IMR-90 (cell line): ENCODE data around the gene DCHS2. TPM values are rescaled to one million over a fixed set of nuclear protein-coding genes. Genes with fewer than 3 reads are reported as not detected.

Experiments used
- ATAC-seq: fragments of 200-7000 bp; cut with Tn5 transposase; 2 replicates; pipeline ENCODE4 v1.9.1; 2020; ENCODE audit warnings: low read depth, mild to moderate bottlenecking, moderate library complexity
- BruUV-seq: library from RNA; stranded (reverse); fragments of 400-500 nt; replicated peaks from 2 replicates; lab custom pipeline; 2021; lab: Mats Ljungman, UMichigan
- CTCF ChIA-PET: fragments of 300-600 bp; formaldehyde crosslinking; extraction: SDS; loops from one replicate; lab custom pipeline; 2021; ENCODE audit warnings: antibody characterized with exemption; lab: Yijun Ruan, JAX
- POLR2A ChIA-PET: fragments of 300-600 bp; sonication (Branson Sonifier 250); formaldehyde crosslinking; loops from one replicate; lab custom pipeline; 2022; ENCODE audit warnings: antibody characterized with exemption; ENCODE audit not compliant: unreplicated experiment; lab: Charles Lee
- DNase-seq: peaks from one replicate; pipeline ENCODE4 v3.0.0; 2013
- H2AFZ ChIP-seq: replicated peaks from 2 replicates; pipeline ENCODE3; 2013; ENCODE audit warnings: low read length, mild to moderate bottlenecking; ENCODE audit not compliant: poor library complexity
- H2AK5ac ChIP-seq: 2 replicates; pipeline ENCODE4 v1.6.1; 2013; ENCODE audit warnings: low read depth, low read length, inconsistent platforms
- H2AK9ac ChIP-seq: replicated peaks from 2 replicates; pipeline ENCODE3; 2013; ENCODE audit warnings: mild to moderate bottlenecking, low read depth, low read length, moderate library complexity; ENCODE audit not compliant: poor library complexity
- H2BK120ac ChIP-seq: 2 replicates; pipeline ENCODE4 v1.6.1; 2013; ENCODE audit warnings: low read depth, low read length, inconsistent platforms
- H2BK15ac ChIP-seq: 3 replicates; pipeline ENCODE4 v1.6.1; 2013; ENCODE audit warnings: low read depth, low read length, inconsistent platforms
- H2BK20ac ChIP-seq: 2 replicates; pipeline ENCODE4 v1.6.1; 2013; ENCODE audit warnings: low read depth, mild to moderate bottlenecking, inconsistent platforms, low read length, moderate library complexity
- H2BK5ac ChIP-seq: 2 replicates; pipeline ENCODE4 v1.6.1; 2013; ENCODE audit warnings: mild to moderate bottlenecking, low read depth, low read length, inconsistent platforms; ENCODE audit not compliant: poor library complexity, severe bottlenecking
- H3K14ac ChIP-seq: replicated peaks from 2 replicates; pipeline ENCODE4 v1.6.1; 2013; ENCODE audit warnings: low read depth, low read length, inconsistent platforms
- H3K18ac ChIP-seq: 2 replicates; pipeline ENCODE4 v1.6.1; 2013; ENCODE audit warnings: low read depth, low read length, control low read depth
- H3K23ac ChIP-seq: 2 replicates; pipeline ENCODE4 v1.6.1; 2013; ENCODE audit warnings: low read depth, low read length, inconsistent platforms
- H3K27ac ChIP-seq: 2 replicates; pipeline ENCODE4 v1.5.1; 2013; ENCODE audit warnings: mild to moderate bottlenecking, control low read depth, low read length; ENCODE audit not compliant: insufficient read depth
- H3K27me3 ChIP-seq: 2 replicates; pipeline ENCODE4 v1.6.1; 2013; ENCODE audit warnings: low read length; ENCODE audit not compliant: control insufficient read depth, insufficient read depth
- H3K36me3 ChIP-seq: 2 replicates; pipeline ENCODE4 v1.6.1; 2013; ENCODE audit warnings: low read length, mixed read lengths; ENCODE audit not compliant: control insufficient read depth, insufficient read depth
- H3K4ac ChIP-seq: 2 replicates; pipeline ENCODE4 v1.6.1; 2013; ENCODE audit warnings: low read depth, low read length, inconsistent platforms
- H3K4me1 ChIP-seq: 2 replicates; pipeline ENCODE4 v1.6.1; 2013; ENCODE audit warnings: low read length, mixed read lengths; ENCODE audit not compliant: control insufficient read depth, insufficient read depth
- H3K4me2 ChIP-seq: 2 replicates; pipeline ENCODE4 v1.6.1; 2013; ENCODE audit warnings: low read depth, mild to moderate bottlenecking, control low read depth, low read length, moderate library complexity
- H3K4me3 ChIP-seq: 2 replicates; pipeline ENCODE4 v1.5.1; 2013; ENCODE audit warnings: low read depth, mild to moderate bottlenecking, control low read depth, low read length, moderate library complexity; ENCODE audit not compliant: insufficient read depth
- H3K56ac ChIP-seq: 2 replicates; pipeline ENCODE4 v1.6.1; 2013; ENCODE audit warnings: low read length, inconsistent platforms; ENCODE audit not compliant: insufficient read depth; ENCODE audit errors: extremely low read depth
- H3K79me1 ChIP-seq, 2 experiments: 2 replicates each; pipeline ENCODE4 v1.6.1; 2013; ENCODE audit warnings: low read length in 2 of 2, inconsistent platforms in 1 of 2, low read depth in 1 of 2
- H3K9ac ChIP-seq: 2 replicates; pipeline ENCODE4 v1.6.1; 2013; ENCODE audit warnings: low read depth, low read length, control low read depth
- H3K9me1 ChIP-seq: 2 replicates; pipeline ENCODE4 v1.6.1; 2013; ENCODE audit warnings: low read length, inconsistent platforms; ENCODE audit not compliant: insufficient read depth
- H3K9me3 ChIP-seq: 2 replicates; pipeline ENCODE4 v1.6.1; 2013; ENCODE audit warnings: low read length; ENCODE audit not compliant: control insufficient read depth, insufficient read depth
- H4K20me1 ChIP-seq: 2 replicates; pipeline ENCODE4 v1.6.1; 2013; ENCODE audit warnings: low read length, inconsistent platforms; ENCODE audit not compliant: insufficient read depth
- H4K5ac ChIP-seq: 2 replicates; pipeline ENCODE4 v1.6.1; 2013; ENCODE audit warnings: mild to moderate bottlenecking, low read depth, low read length, control low read depth
- H4K8ac ChIP-seq, 2 experiments: 2 replicates each; pipeline ENCODE4 v1.6.1; 2013; ENCODE audit warnings: low read depth in 2 of 2, low read length in 2 of 2, control low read depth in 1 of 2, inconsistent platforms in 1 of 2
- H4K91ac ChIP-seq: 2 replicates; pipeline ENCODE4 v1.6.1; 2013; ENCODE audit warnings: low read depth, low read length, inconsistent platforms; ENCODE audit not compliant: insufficient read depth
- BHLHE40 ChIP-seq: fragments of 150-350 bp; IDR thresholded peaks from 2 replicates; pipeline ENCODE4 v1.6.1; 2016; ENCODE audit warnings: mild to moderate bottlenecking, low read depth, low read length
- CEBPB ChIP-seq: IDR thresholded peaks from 2 replicates; pipeline ENCODE4 v1.6.1; 2012; ENCODE audit warnings: low read depth, low read length, improper control_type of control experiment
- CHD1 ChIP-seq: IDR thresholded peaks from 2 replicates; pipeline ENCODE4 v1.6.1; 2012; ENCODE audit warnings: low read depth, low read length, improper control_type of control experiment
- FOS ChIP-seq: fragments of 150-350 bp; IDR thresholded peaks from 2 replicates; pipeline ENCODE4 v1.6.1; 2016; ENCODE audit warnings: low read depth, low read length
- MAFK ChIP-seq: IDR thresholded peaks from 2 replicates; pipeline ENCODE4 v1.6.1; 2012; ENCODE audit warnings: low read depth, low read length, improper control_type of control experiment
- MAZ ChIP-seq: IDR thresholded peaks from 2 replicates; pipeline ENCODE4 v1.6.1; 2012; ENCODE audit warnings: low read depth, mild to moderate bottlenecking, low read length, improper control_type of control experiment, moderate library complexity, borderline replicate concordance
- MXI1 ChIP-seq: IDR thresholded peaks from 2 replicates; pipeline ENCODE4 v1.6.1; 2012; ENCODE audit warnings: low read depth, mild to moderate bottlenecking, low read length, moderate library complexity, borderline replicate concordance
- NFE2L2 ChIP-seq: fragments of 150-350 bp; IDR thresholded peaks from 2 replicates; pipeline ENCODE4 v1.6.1; 2016; ENCODE audit warnings: low read depth, mild to moderate bottlenecking, low read length
- POLR2A ChIP-seq: IDR thresholded peaks from 2 replicates; pipeline ENCODE4 v1.6.1; 2012; ENCODE audit warnings: mild to moderate bottlenecking, low read depth, low read length
- RAD21 ChIP-seq: IDR thresholded peaks from 2 replicates; pipeline ENCODE4 v1.6.1; 2012; ENCODE audit warnings: low read length, improper control_type of control experiment
- RCOR1 ChIP-seq: IDR thresholded peaks from 2 replicates; pipeline ENCODE4 v1.6.1; 2012; ENCODE audit warnings: mild to moderate bottlenecking, low read length, improper control_type of control experiment; ENCODE audit not compliant: insufficient replicate concordance
- RFX5 ChIP-seq: IDR thresholded peaks from 2 replicates; pipeline ENCODE4 v1.8.0; 2012; ENCODE audit warnings: low read depth, mild to moderate bottlenecking, low read length, moderate library complexity
- SMC3 ChIP-seq: fragments of 150-350 bp; IDR thresholded peaks from 2 replicates; pipeline ENCODE4 v1.6.1; 2016; ENCODE audit warnings: low read depth, mild to moderate bottlenecking, antibody characterized with exemption, low read length, moderate library complexity
- WGBS, 2 experiments: methylation state at CpG; one replicate each; pipeline versions ENCODE4 v1.1.5 to v1.1.7; 2013; ENCODE audit warnings: missing lambda C conversion rate in 2 of 2; ENCODE audit not compliant: insufficient read length in 1 of 2; ENCODE audit errors: extremely low coverage in 2 of 2; 5-methylcytosine and 5-hydroxymethylcytosine counted together
- dilution Hi-C: fragments of 300-500 bp; cut with HindIII; formaldehyde crosslinking; loops from one replicate; pipeline ENCODE4 v1.14.3; 2018; ENCODE audit warnings: low sequenced_read_pairs; ENCODE audit not compliant: unreplicated experiment
- in situ Hi-C: fragments of 300-500 bp; cut with MboI; formaldehyde crosslinking; loops from 3 replicates; pipeline ENCODE4 v1.14.3; 2019; ENCODE audit warnings: low sequenced_read_pairs, inconsistent platforms, mixed read lengths
- intact Hi-C: fragments of 100-400 bp; cut with micrococcal nuclease; formaldehyde crosslinking; loops from 2 replicates; pipeline ENCODE4 v1.10.0; 2022
- polyA plus RNA-seq, 3 experiments: library from polyadenylated mRNA; depleted of rRNA; stranded (reverse); fragments of >200 nt; gene quantifications; 2 replicates each; pipeline ENCODE4 v1.2.3, GENCODE V29; 2012; ENCODE audit warnings: low replicate concordance in 1 of 3
- total RNA-seq: library from RNA; depleted of rRNA; stranded (reverse); fragments of >200 nt; gene quantifications from 2 replicates; pipeline ENCODE4 v1.2.3, GENCODE V29; 2012
- TF ChIP-seq, protein P1 (sequence below): fragments of 150-350 bp; IDR thresholded peaks from 2 replicates; pipeline ENCODE4 v1.6.1; 2017; ENCODE audit warnings: mild to moderate bottlenecking, antibody characterized with exemption, low read length, low read depth
- TF ChIP-seq, protein P2 (sequence below): fragments of 150-350 bp; IDR thresholded peaks from 2 replicates; pipeline ENCODE4 v1.6.1; 2016; ENCODE audit warnings: low read depth, mild to moderate bottlenecking, low read length, moderate library complexity, borderline replicate concordance
- TF ChIP-seq, protein P3 (sequence below): conservative IDR thresholded peaks from 2 replicates; pipeline ENCODE4 v1.5.1; 2012; ENCODE audit warnings: mild to moderate bottlenecking, low read depth, low read length, improper control_type of control experiment

Gene DCHS2
- total and polyA plus RNA-seq, 2 of the 4 experiments (the other 2 are of a cell fraction): not detected

DNA sequence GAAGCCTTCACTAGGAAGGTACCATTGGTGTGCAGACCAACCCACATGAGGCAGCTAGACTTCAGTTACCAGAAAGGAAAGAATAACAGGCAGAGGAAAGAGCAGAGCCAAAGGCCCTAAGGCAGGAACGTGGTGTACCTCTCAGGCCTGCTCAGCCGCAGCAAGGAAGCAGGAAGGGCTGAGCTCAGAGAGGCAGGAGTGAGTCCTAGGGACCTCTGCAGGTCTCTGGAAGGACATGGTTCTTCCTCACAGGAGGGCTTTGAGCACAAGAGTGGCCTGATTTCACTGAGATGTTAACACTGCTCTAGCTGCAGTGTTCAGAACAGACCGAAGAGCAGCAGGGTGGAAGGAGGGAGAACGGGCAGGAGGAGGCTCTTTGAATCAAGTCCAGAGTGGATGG lies 124.6 kb downstream of the DCHS2 start:
- no peak for TF ChIP-seq NFE2L2
- TF ChIP-seq FOS: no peak
- no peak for TF ChIP-seq POLR2A
- TF ChIP-seq CHD1: no peak
- no peak for TF ChIP-seq RCOR1
- TF ChIP-seq, protein P1, sequence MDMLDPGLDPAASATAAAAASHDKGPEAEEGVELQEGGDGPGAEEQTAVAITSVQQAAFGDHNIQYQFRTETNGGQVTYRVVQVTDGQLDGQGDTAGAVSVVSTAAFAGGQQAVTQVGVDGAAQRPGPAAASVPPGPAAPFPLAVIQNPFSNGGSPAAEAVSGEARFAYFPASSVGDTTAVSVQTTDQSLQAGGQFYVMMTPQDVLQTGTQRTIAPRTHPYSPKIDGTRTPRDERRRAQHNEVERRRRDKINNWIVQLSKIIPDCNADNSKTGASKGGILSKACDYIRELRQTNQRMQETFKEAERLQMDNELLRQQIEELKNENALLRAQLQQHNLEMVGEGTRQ: no peak
- TF ChIP-seq CEBPB: no peak
- TF ChIP-seq RAD21: no peak
- TF ChIP-seq MXI1: no peak
- TF ChIP-seq, protein P2, sequence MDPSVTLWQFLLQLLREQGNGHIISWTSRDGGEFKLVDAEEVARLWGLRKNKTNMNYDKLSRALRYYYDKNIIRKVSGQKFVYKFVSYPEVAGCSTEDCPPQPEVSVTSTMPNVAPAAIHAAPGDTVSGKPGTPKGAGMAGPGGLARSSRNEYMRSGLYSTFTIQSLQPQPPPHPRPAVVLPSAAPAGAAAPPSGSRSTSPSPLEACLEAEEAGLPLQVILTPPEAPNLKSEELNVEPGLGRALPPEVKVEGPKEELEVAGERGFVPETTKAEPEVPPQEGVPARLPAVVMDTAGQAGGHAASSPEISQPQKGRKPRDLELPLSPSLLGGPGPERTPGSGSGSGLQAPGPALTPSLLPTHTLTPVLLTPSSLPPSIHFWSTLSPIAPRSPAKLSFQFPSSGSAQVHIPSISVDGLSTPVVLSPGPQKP: no peak
- TF ChIP-seq, protein P3, sequence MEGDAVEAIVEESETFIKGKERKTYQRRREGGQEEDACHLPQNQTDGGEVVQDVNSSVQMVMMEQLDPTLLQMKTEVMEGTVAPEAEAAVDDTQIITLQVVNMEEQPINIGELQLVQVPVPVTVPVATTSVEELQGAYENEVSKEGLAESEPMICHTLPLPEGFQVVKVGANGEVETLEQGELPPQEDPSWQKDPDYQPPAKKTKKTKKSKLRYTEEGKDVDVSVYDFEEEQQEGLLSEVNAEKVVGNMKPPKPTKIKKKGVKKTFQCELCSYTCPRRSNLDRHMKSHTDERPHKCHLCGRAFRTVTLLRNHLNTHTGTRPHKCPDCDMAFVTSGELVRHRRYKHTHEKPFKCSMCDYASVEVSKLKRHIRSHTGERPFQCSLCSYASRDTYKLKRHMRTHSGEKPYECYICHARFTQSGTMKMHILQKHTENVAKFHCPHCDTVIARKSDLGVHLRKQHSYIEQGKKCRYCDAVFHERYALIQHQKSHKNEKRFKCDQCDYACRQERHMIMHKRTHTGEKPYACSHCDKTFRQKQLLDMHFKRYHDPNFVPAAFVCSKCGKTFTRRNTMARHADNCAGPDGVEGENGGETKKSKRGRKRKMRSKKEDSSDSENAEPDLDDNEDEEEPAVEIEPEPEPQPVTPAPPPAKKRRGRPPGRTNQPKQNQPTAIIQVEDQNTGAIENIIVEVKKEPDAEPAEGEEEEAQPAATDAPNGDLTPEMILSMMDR: no peak
- no peak for TF ChIP-seq MAZ
- no peak for TF ChIP-seq BHLHE40
- no peak for TF ChIP-seq MAFK
- TF ChIP-seq RFX5: no peak
- TF ChIP-seq SMC3: no peak
- Histone ChIP-seq H3K9ac (no peak overlapping the region), H3K4me1 (no peaks in the 10 kb centered on the region), H2BK15ac (no peak overlapping the region), H3K56ac (no peak overlapping the region), H3K79me1 (no peaks in the 10 kb centered on the region), H4K20me1 (no peaks in the 10 kb centered on the region), H2AK9ac (no peak overlapping the region), H2BK20ac (no peak overlapping the region), H4K5ac (no peak overlapping the region), H2BK120ac (no peak overlapping the region), H2AFZ (no peak overlapping the region), H4K8ac (no peak overlapping the region), H3K4ac (no peak overlapping the region), H4K91ac (no peak overlapping the region), H3K14ac (no peak overlapping the region), H3K23ac (no peak overlapping the region), H3K4me2 (no peak overlapping the region), H2AK5ac (no peak overlapping the region), H3K9me1 (no peaks in the 10 kb centered on the region), H2BK5ac (no peak overlapping the region), H3K4me3 (no peak overlapping the region), H3K18ac (no peak overlapping the region), H3K27ac (no peak overlapping the region), H3K27me3 (no peaks in the 10 kb centered on the region), H3K36me3 (no peaks in the 10 kb centered on the region), H3K9me3 (no peaks in the 10 kb centered on the region)
- WGBS, 2 experiments: 66% methylated on average over 2 of the region's 4 CpGs; no CpG with 5 or more reads in 1 of the 2 experiments
- BruUV-seq: no TSS peak
- dilution Hi-C loops (no loop called here), intact Hi-C loops (no loop called here), in situ Hi-C loops (no loop called here)
- POLR2A ChIA-PET: no interaction called here
- no peak for ATAC-seq
- CTCF ChIA-PET: no interaction called here
- no peak for DNase-seq
